GM19193 (cell line): ENCODE results near the gene GPAM.

ENCODE experiments used
- POLR2A ChIP-seq: IDR thresholded peaks from 4 replicates; pipeline ENCODE4 v1.6.1; 2011; ENCODE audit not compliant: insufficient read depth, insufficient read length; ENCODE audit errors: extremely low read depth

GPAM gene

DNA sequence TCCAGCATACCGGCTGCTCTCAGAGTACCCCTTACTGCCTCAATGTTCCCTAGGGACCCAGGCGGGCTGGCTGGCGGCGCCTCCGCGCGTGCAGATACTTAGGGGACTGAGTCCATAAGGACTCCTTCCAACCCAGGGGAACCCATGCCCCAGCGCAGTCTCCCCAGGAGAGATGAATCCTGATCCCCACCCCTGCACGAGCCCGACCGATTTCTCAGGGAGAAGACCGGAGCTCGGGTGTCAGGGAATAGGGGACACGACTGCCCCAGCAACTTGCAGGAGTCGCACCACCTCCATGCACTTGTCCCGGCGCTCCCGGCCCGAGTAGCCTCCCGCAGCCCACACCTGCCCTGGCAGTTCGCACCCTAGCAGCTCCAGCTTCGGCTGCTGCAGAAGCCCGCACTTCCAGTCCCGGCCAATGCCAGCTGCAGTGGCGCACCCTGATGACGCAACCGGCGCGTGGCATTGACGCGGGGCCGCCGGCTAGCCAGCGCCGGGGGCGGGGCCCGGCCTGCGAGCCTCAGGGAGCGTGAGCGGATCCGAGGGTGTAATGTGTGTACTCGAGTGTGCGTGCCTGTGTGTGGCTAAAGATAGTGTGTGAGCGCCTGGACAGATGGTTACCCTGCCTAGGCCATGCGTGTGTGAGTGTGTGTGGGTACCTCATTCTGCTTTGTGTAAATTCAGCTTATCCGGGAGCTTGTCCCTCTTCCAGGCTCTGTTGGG is at the start of gene GPAM:
TSS of gene GPAM (minus strand) at position 437 of the 723 bp plus-strand sequence. CDS start 1,981 bp downstream, outside the sequence.
- peak; percentile 90 for TF ChIP-seq POLR2A

DNA sequence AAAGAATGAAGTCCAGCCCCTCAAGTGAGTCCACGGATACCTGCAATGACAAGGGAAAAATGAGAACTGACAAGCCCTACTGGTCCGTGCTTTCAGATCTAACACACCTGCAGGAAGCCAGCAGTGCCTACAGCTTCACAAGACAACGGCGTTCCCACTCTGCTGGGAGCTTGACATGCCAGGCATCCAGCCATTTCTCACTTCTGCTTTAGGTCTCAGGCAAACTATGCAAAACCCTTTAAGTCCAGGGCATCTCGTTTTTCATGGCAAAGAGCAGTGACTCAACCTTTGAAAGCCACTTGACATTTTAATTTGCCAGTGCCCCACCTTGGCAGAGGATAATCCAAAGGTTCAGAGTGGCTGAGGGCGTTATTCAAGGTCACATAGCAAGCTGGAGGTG is 49.1 kb upstream of the GPAM start:
- TF ChIP-seq POLR2A = no peak

- no peak for TF ChIP-seq POLR2A
Measured at GRCh38 chr10:112231602-112232400, 48.2 kb upstream of the GPAM start.

DNA sequence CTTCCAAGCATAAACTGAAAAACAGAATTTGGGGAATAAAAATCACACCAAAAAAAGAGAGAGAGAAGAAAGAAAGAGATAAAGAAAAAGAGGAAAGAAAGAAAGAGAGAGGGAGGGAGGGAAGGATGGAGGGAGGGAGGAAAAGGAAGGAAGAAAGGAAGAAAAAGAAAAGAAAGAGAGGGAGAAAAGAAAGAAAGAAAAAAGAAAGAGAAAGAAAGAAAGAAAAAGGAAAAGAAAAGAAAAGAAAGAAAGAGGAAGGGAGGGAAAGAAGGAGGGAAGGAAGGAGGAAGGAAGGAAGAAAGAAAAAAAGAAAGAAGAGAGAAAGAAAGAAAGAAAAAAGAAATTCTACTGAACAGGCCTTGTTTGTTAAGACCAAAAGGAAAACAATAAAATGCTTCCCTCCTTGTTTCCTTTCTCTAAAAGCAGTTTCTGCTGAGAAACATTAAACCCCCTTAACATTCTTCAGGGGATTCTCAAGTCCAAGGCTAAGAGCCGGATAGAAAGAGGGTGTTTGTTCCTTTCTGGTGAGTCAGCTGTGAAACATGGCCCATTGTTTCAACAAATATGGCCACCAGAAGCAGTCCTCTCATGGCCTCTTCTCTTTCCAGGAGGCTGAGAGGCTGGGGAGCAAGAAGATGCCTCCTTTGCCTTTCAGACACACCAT is 46.9 kb upstream of the GPAM start:
- TF ChIP-seq POLR2A = no peak

DNA sequence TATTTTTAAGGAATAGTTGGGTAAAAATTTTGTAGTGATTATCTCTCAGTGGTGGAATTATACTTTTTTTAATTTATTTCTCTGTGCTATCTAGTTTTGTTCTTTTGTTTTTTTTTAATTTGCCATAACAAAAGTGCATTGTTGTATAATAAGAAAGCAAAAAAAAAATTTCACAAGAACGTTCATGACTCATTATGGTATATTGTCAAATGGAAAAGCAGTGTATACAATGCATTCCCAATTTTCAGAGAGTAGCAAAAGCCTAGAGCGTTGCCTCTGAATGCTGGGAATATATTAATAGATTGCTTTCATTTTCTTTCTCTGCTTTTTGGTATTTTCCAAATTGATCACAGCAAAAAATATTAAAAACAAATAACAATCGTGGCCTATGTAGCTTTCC is 46.3 kb upstream of the GPAM start:
- no peak for TF ChIP-seq POLR2A

DNA sequence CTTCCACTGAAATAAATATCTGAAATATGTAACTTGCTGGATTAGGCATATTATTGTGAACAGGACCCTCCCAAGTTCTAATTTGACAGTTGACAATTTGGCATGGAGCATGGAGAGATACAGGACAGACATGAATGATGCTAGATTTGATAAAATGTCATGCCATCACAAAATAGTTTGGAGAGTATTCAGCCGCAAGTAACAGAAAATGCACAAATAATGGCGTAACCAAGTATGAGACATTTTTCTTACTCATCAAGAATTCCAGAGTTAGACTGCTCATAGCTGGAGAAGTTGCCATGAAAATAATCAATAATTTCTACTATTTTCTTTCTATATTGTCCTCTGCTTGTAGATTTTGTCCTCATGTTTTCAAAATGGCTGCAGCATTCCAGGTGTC is 45.5 kb upstream of the GPAM start:
- no peak for TF ChIP-seq POLR2A

DNA sequence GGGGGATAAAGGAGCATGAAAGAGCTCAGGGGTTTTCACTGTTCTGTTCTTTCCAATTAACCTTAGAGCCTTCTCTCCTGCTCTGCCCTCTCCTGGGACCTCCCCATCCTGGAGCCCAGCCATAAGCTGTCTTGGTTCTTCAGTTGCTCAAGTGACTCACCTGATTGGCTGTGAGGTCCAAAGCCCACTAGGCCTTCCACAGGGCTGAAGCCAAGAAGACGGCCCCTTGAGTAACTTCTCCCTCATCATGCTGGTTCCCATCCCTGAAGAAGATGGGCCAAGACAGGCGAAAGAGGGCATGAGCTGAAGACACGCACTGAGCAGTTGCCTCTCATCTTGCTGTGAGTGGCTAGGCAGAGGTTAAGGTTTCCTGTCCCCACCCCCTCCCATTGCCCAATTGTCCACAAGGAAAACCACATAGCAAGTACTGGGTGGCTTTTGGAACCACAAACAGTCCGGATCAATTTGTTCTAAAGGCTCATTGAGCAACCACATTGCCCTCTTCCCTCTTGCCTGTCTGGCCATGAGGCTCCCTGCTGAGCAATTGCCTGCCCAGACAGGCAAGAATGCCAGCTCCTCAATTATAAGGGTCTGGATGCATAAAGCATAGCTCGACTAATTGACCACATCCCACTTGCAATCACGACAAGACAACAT is 43.9 kb upstream of the GPAM start:
- no peak for TF ChIP-seq POLR2A

DNA sequence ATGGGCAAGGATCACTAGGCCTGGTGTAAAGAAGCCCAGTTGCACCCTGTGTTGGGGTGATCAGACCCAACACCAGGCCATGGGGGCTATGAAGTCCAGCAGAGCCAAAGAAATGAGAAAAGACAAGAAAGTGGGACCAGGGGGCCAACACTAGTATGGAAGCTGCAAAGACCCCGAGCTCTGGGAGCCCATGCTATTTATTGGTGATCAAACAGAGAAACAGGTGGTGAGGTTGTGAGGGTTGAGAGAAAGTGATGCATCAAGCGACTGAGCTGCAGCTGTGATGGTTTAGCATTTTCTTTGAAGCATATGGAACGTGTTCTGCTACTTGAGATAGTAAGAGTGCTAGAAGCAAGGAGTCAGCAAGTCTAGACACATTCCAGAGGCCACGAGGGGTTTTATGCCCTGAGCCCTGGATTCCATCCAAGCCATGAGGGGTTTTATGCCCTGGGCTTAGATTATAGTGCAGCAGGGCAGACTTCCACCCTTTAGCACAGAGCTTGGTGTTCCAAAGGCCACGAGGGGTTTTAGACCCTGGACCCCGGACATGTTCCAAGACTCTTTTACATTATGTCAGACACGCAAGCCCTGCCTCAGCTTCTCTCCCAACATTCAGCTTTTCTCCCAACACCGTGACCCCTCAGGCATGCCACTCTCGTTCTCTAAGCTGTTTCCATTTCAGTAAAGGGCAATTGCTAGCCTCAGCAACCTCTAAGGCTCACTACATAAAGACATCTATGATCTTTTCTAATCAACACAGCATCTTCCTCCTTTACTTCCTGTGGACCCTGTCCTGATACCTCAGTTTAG is 43.1 kb upstream of the GPAM start:
- no peak for TF ChIP-seq POLR2A

- TF ChIP-seq POLR2A = no peak
Measured at GRCh38 chr10:112225771-112226438, 42.3 kb upstream of the GPAM start.

GRCh38 chr10:112224933-112225529 is 41.5 kb upstream of the GPAM start:
- no peak for TF ChIP-seq POLR2A

DNA sequence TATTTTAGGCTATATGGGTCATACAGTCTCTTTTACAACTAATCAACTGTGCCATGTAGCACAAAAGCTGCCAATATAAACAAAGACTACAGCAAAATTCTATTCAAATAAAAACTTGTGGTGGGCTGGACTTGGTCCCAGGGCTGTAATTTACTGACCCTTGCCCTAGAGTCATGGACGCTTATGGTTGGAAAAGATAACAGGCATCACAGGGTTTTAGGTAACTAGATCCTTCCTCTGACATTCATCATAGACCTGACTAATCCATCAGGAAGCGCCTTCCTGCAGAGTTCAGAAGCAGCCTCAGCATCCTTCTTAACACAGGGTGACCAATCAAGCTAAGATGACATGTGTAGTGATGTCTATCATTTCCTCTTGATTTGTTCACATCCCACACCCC is 40.2 kb upstream of the GPAM start:
- TF ChIP-seq POLR2A = no peak

- TF ChIP-seq POLR2A = no peak
Measured at GRCh38 chr10:112222799-112223198, 39.2 kb upstream of the GPAM start.

GRCh38 chr10:112221545-112221944 is 38.0 kb upstream of the GPAM start:
- no peak for TF ChIP-seq POLR2A
